Stimulated activated CD8-positive, alpha-beta memory T cell treated with anti-CD3 and anti-CD28 coated beads, Interleukin-2, amount 100 ng/mL, for 1 hour (primary cell): ENCODE results near the gene TEX52.
"Not testable (repeated sequence)": the region's sequence is repeated elsewhere in the genome, so short reads cannot be mapped to it uniquely, and the experiment has no call there.

Experiments
- DNase-seq, 2 donors: peaks; one replicate each; pipeline ENCODE4 v3.0.0-alpha.2; 2020; ENCODE audit warnings: low read depth in 2 of 2

TEX52 gene

GRCh38 chr12:2857021-2857431, at the start of gene TEX52:
TSS of gene TEX52 (minus strand) at chr12:2857039. CDS start at chr12:2857026, 13 bp downstream.
- DNase-seq = no peak

DNA sequence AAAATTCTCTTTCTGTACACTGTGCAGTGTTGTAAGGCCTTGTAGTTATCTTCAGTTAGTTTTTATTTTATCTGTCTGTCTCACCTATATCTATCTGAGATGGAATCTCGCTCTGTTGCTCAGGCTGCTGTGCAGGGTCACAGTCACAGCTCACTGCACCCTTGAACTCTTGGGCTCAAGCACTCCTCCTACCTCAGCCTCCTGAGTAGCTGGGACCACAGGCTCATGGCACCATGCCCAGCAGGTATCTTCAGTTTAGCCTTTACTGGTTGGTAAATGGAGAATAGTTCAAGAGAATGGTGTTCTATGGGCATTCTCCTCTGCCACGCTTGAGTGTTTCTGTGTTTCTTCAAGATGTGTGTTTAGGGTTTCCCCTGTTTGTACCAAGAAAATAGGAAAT, 47.4 kb upstream of the TEX52 start:
- no peak for DNase-seq

- DNase-seq = no peak
These were observed 45.5 kb upstream of the TEX52 start for GRCh38 chr12:2902272-2902880.

- DNase-seq = no peak
These were observed 43.8 kb upstream of the TEX52 start for GRCh38 chr12:2900642-2901041.

DNA sequence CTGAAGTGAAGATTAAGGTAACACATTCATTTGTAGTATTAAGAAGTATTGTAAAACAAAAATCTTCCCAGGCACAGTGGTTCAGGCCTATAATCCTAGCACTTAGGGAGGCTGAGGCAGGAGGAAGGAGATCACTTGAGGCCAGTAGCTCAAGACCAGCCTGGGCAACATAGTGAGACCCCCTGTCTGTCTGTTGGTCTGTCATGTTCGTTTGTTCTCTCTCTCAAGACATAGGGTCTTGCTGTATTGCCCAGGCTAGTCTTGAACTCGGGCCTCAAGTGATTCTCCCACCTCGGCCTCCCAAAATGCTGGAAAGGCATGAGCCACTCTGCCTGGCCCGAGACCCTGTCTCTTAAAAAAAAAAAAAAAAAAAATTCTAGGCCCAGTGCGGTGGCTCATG, 40.6 kb upstream of the TEX52 start:
- no peak for DNase-seq

DNA sequence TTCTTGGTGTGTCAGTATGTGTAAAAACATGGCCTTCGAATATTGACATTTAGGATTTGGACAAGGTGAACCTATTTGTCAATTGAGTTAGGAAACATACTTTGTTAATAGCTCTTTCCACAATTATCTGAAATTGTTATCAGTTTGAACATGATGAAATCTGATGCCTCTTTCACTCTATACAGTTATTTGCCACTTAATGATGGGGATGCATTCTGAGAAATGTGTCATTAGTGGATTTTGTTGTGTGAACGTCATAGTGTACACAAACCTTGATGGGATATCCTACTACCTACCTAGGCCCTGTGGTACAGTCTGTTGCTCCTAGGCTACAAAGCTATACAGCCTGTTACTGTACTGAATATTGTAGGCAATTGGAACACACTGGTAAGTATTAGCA, 38.7 kb upstream of the TEX52 start:
- no peak for DNase-seq

GRCh38 chr12:2895051-2895451, 38.2 kb upstream of the TEX52 start:
- no peak for DNase-seq

- no peak for DNase-seq
These were observed 36.2 kb upstream of the TEX52 start for GRCh38 chr12:2893007-2893406.

- DNase-seq = no peak
These were observed 35.4 kb upstream of the TEX52 start for GRCh38 chr12:2892246-2892645.

GRCh38 chr12:2891240-2892053, 34.6 kb upstream of the TEX52 start:
- DNase-seq = peak in 1 of 2 donors; percentile 11

DNA sequence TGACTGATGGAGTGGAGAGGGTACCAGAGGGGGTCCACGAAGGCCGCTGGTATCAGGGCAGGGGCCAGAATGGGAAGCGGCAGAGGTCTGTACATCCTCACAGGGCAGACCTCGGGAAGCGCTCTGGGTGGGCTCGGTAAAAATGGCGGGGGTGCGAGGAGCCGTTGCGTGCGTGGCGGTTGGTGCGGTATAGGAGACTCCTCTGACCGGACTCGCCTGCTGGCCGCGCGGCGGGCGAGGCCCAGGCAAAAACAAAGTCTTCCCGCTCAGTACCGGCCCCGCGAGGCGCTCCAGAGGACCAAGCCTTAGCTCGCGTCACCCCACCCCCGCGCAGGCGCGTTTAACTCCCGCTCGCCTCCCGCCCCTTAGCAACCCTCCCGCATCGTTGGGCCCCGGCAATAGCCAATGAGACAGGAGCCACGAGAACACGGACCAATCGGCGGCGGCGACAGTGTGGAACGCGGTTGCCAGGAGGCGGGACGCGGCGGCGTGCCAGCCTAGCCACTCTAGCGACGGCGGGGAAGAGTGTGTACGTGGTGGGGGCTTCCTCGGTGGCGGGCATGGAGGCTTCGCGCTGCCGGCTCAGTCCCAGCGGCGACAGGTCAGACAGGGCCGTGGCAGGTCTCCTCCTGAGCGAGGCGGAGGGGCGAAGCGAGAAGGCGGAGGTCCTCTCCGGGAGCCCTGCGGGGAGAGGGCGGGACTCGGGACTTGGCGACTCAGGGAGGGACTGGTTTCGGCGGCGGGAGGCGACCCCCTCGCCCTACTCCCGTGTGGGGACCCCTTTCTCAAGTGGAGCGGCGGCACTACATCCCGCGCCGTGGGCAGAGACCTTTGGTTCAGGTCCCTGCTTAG, 33.8 kb upstream of the TEX52 start, which contains the start of gene TULP3:
TULP3 (plus strand) TSS at position 504 of the 852 bp plus-strand sequence; CDS start at position 561, 57 bp downstream.
- peak; percentile 98 for DNase-seq

GRCh38 chr12:2890001-2890387, 33.2 kb upstream of the TEX52 start:
- no peak for DNase-seq

GRCh38 chr12:2886768-2887450, 30.1 kb upstream of the TEX52 start:
- no peak for DNase-seq

DNA sequence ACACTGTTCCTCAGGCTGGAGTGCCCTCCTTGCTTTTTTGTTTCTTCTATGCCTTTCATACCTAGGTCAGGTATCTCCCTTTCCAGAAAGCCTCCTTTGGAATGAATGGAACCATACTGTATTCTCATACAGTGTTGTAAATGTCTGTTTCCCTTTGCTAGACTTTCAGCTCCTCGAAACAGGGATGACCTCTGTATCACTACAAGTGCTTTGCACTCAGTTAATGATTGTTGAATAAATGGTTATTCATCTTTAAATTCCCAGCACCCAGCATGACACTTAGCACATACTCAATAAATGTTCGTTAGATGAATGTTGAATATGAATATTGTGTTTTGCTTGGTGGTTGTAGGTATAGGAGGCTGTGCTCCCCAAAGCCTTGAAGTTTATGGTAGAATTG, 28.0 kb upstream of the TEX52 start:
- DNase-seq = no peak

- no peak for DNase-seq
These were observed 23.0 kb upstream of the TEX52 start for GRCh38 chr12:2879853-2880252.

- no peak for DNase-seq
These were observed 21.3 kb upstream of the TEX52 start for GRCh38 chr12:2877953-2878732.

- DNase-seq = peak; percentile 73 to 79
These were observed 20.5 kb upstream of the TEX52 start, which contains the start of the genes FOXM1 and RHNO1 for GRCh38 chr12:2877047-2877952. TSS of gene FOXM1 (minus strand) at chr12:2877174. CDS start at chr12:2874478, 2,696 bp downstream. TSS of gene RHNO1 (plus strand) at chr12:2877223. CDS start at chr12:2885367, 8,144 bp downstream.

- no peak for DNase-seq
These were observed 19.7 kb upstream of the TEX52 start for GRCh38 chr12:2876431-2877046.

DNA sequence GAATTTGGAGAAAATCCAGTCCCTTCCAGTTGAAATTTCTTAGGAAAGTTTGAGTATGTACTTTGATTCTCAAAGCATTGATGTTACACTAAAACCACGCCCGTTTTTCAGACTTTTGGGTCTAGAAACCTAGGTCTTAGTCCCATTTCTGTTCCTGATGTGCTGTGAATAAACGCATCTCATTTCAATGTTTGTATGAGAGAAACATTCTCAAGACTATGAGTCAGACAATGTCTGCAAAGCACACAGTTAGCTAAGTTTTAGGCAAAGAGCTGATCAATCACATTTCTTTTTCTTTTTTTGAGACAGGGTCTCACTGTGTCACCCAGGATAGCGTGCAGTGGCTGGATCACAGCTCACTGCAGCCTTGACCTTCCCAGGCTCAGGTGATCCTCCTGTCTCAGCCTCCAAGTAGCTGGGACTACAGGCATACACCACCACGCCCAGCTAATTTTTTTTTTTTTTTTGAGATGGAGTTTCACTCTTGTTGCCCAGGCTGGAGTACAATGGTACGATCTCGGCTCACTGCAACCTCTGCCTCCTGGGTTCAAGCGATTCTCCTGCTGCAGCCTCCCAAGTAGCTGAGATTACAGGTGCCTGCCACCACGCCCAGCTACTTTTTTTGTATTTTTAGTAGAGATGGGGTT, 12.3 kb upstream of the TEX52 start:
- not testable (repeated sequence) for DNase-seq
